HUES64 (cell line): ENCODE measurements around the gene ADSS2. TPM values are rescaled to one million over a fixed set of nuclear protein-coding genes. Genes with fewer than 3 reads are reported as not detected.
"Not testable (repeated sequence)": the region's sequence is repeated elsewhere in the genome, so short reads cannot be mapped to it uniquely, and the experiment has no call there.

Experiments used
- H3K27ac ChIP-seq: 2 replicates; pipeline ENCODE4 v1.7.0; 2013; ENCODE audit warnings: low read depth, low read length, inconsistent platforms
- H3K27me3 ChIP-seq: 2 replicates; pipeline ENCODE4 v1.6.1; 2013; ENCODE audit warnings: mild to moderate bottlenecking, low read length; ENCODE audit not compliant: insufficient read depth
- H3K36me3 ChIP-seq: 2 replicates; pipeline ENCODE4 v1.6.1; 2013; ENCODE audit warnings: mild to moderate bottlenecking, low read length; ENCODE audit not compliant: insufficient read depth
- H3K4me1 ChIP-seq: 2 replicates; pipeline ENCODE4 v1.6.1; 2013; ENCODE audit warnings: mild to moderate bottlenecking, low read length, moderate library complexity; ENCODE audit not compliant: insufficient read depth
- H3K4me3 ChIP-seq: 2 replicates; pipeline ENCODE4 v1.5.1; 2013; ENCODE audit warnings: mild to moderate bottlenecking, low read length, moderate library complexity
- H3K9ac ChIP-seq: 2 replicates; pipeline ENCODE4 v1.6.1; 2013; ENCODE audit warnings: mild to moderate bottlenecking, low read depth, low read length
- H3K9me3 ChIP-seq: 2 replicates; pipeline ENCODE4 v1.6.1; 2013; ENCODE audit warnings: low read depth, low read length; ENCODE audit not compliant: insufficient read depth
- WGBS: fragments of 150-250, 120-280 bp; methylation state at CpG from one replicate; pipeline ENCODE4 v1.1.7; 2013; ENCODE audit warnings: missing lambda C conversion rate; 5-methylcytosine and 5-hydroxymethylcytosine counted together
- polyA plus RNA-seq, 2 experiments: library from polyadenylated mRNA; stranded (reverse); fragments of 50-300 nt; gene quantifications; one replicate each; pipeline ENCODE4 v1.2.3, GENCODE V29; 2013

ADSS2 gene
- polyA plus RNA-seq (2013, experiment 1 of 2): 51.4 TPM
- polyA plus RNA-seq (2013, experiment 2 of 2): 50.2 TPM

DNA sequence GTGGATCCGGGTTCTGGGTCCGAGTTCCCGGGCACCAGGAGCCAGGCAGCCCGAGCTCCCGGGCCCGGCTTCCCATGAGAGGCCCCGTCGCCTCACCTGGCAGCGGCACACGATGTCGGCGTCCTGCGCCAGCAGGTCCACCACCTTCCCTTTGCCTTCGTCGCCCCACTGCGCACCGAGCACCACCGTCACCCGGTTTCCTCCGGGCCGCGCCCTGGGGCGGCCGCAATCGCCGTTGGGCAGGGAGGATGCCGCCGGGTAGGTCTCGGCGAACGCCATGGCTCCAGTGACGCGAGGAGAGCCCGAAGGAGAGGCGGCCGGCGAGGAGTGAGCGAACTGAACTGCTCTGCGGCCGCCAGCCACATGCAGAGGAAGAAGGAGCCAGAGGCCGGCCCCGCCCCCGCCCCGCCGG is at the start of gene ADSS2:
ADSS2 (minus strand) TSS at position 371 of the 412 bp plus-strand sequence; CDS start at position 279, 92 bp downstream.
- Histone ChIP-seq H3K9me3 (no peaks in the 10 kb centered on the region), H3K36me3 (peaks cover 20% of the 10 kb centered on the region), H3K4me3 (peak within 1 kb of the TSS; percentile 94), H3K27me3 (no peaks in the 10 kb centered on the region), H3K4me1 (peaks cover 69% of the 10 kb centered on the region), H3K9ac (peak within 1 kb of the TSS; percentile 88), H3K27ac (peak within 1 kb of the TSS; percentile 91)
- under 1% methylated on average over 45 of the region's 45 CpGs for WGBS

DNA sequence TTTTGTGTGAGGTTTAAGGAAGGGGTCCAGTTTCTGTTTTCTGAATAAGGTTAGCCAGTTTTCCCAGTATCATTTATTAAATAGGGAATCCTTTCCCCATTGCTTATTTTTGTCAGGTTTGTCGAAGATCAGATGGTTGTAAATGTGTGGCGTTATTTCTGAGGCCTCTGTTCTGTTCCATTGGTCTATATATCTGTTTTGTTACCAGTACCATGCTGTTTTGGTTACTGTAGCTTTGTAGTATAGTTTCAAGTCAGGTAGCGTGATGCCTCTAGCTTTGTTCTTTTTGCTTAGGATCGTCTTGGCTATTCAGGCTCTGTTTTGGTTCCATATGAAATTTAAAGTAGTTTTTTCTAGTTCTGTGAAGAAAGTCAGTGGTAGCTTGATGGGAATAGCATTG is 48.8 kb upstream of the ADSS2 start:
- WGBS: 94% methylated on average over 4 of the region's 4 CpGs

GRCh38 chr1:244499484-244499883 is 47.8 kb upstream of the ADSS2 start:
- not testable (repeated sequence) for H3K9ac ChIP-seq

More for the DNA sequence above, 48.8 kb upstream of the ADSS2 start:
- not testable (repeated sequence) for H3K4me3 ChIP-seq, H3K27ac ChIP-seq, H3K9ac ChIP-seq, H3K36me3 ChIP-seq, H3K27me3 ChIP-seq, H3K9me3 ChIP-seq, H3K4me1 ChIP-seq

GRCh38 chr1:244497805-244498204 is 46.1 kb upstream of the ADSS2 start:
- H3K9ac ChIP-seq: no peak overlapping the region
- H3K27ac ChIP-seq: no peak overlapping the region
- no peaks in the 10 kb centered on the region for H3K9me3 ChIP-seq
- H3K4me3 ChIP-seq: no peak overlapping the region
- WGBS: no CpG with 5 or more reads among the region's 1 CpG
- no peaks in the 10 kb centered on the region for H3K27me3 ChIP-seq
- H3K36me3 ChIP-seq: no peaks in the 10 kb centered on the region
- peaks cover 8% of the 10 kb centered on the region; the same call in 1 of the 2 replicates for H3K4me1 ChIP-seq

More at GRCh38 chr1:244499484-244499883, 47.8 kb upstream of the ADSS2 start:
- H3K27me3 ChIP-seq, H3K4me3 ChIP-seq, H3K27ac ChIP-seq, H3K9me3 ChIP-seq, H3K4me1 ChIP-seq, H3K36me3 ChIP-seq: not testable (repeated sequence)
- WGBS: no CpG with 5 or more reads among the region's 2 CpGs

DNA sequence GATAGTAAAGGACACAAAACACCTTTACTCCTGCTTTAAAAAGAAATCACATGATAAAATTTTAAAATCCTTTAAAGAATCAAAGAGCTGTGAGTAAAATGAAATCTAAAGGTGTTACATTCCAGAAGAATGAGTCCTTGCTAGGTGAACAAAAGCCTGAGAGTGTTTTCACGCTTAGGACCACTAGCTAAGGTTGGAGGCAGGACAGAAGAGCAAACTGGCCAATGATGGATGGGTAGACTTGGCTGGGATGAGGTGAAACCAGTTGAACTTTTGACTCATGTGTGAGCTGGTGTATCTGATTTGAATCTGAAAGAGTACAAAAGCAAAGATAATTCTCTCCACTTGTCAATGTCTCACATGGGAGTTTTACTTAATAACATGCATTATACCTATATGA is 44.5 kb upstream of the ADSS2 start:
- H3K27me3 ChIP-seq: no peaks in the 10 kb centered on the region
- peak overlapping the region; percentile 54 for H3K27ac ChIP-seq
- no peak overlapping the region for H3K4me3 ChIP-seq
- no peak overlapping the region for H3K9ac ChIP-seq
- H3K4me1 ChIP-seq: peaks cover 8% of the 10 kb centered on the region; the same call in 1 of the 2 replicates
- WGBS: 47% methylated on average over 1 of the region's 1 CpG
- H3K36me3 ChIP-seq: no peaks in the 10 kb centered on the region
- H3K9me3 ChIP-seq: no peaks in the 10 kb centered on the region

DNA sequence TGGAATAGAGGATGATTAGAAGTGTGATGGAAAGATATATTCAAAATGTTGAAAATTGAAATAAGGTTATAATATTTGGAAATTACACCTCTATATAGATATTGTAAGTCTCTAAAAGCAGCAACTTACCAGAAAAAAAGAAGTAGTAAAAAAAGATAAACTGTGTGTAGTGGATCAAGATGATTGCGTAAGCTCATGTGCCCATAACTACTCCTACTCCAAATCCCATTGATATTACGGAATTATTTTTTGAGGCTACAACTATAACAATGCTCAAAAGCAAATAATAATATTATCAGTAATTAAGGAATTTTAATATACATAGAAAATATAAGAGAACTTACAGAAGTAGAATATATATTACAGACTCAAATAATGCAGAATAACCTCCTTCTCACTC is 42.9 kb upstream of the ADSS2 start:
- no peaks in the 10 kb centered on the region for H3K36me3 ChIP-seq
- no peak overlapping the region for H3K4me3 ChIP-seq
- no peak overlapping the region for H3K27ac ChIP-seq
- H3K9ac ChIP-seq: no peak overlapping the region
- no peaks in the 10 kb centered on the region for H3K9me3 ChIP-seq
- no CpG with 5 or more reads among the region's 2 CpGs for WGBS
- no peaks in the 10 kb centered on the region for H3K27me3 ChIP-seq
- H3K4me1 ChIP-seq: peaks cover 8% of the 10 kb centered on the region; the same call in 1 of the 2 replicates

GRCh38 chr1:244484971-244485370 is 33.3 kb upstream of the ADSS2 start:
- not testable (repeated sequence) for H3K27ac ChIP-seq, H3K4me3 ChIP-seq, H3K27me3 ChIP-seq, H3K9ac ChIP-seq, H3K4me1 ChIP-seq, H3K9me3 ChIP-seq, H3K36me3 ChIP-seq
- WGBS: 100% methylated on average over 1 of the region's 3 CpGs

DNA sequence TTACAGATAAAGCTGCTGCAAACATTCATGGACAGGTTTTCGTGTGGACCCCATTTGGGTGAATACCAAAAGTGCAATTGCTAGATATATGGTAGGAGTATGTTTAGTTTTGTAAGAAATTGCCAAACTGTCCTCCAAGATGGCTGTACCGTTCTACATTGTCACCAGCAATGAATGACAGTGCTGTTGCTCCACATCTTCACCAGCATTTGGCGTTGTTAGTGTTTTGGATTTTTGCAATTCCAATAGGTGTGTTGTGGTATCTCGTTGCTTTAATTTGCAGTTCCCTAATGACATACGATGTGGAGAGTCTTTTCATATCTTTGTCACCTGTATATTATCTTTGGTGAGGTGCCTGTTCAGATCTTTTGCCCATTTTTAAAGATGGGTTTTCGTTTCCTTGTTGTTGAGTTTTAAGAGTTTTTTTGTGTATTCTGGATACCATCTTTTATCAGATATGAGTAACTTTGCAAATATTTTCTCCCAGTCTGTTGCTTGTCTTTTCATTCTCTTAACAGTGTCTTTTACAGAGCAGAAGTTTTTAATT is 21.4 kb upstream of the ADSS2 start:
- no peaks in the 10 kb centered on the region for H3K27me3 ChIP-seq
- H3K9me3 ChIP-seq: no peaks in the 10 kb centered on the region; the same call in 1 of the 2 replicates
- H3K9ac ChIP-seq: no peak overlapping the region
- no peaks in the 10 kb centered on the region for H3K36me3 ChIP-seq
- no peak overlapping the region for H3K27ac ChIP-seq
- H3K4me1 ChIP-seq: no peaks in the 10 kb centered on the region
- H3K4me3 ChIP-seq: no peak overlapping the region
- WGBS: 98% methylated on average over 6 of the region's 6 CpGs

DNA sequence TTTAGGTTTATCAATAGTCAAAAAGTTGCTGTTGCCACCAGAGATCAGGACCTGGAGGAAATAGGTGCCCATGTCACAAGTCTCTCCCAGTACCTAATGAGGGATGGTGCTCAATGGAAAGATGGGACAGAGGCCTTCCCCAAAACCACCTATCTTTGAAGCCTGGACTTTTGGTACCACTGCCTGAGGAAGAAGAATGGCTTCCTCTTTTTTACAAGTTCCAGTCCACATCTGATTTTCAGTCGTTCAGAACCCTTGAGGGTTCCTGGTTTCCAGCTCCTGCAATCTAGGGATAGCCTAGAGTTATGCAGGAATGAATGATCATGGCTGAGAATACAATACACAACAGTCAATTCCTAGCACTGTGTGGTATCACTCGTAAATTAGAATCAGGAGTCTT is 15.0 kb upstream of the ADSS2 start:
- H3K27ac ChIP-seq: no peak overlapping the region
- no peaks in the 10 kb centered on the region; the same call in 1 of the 2 replicates for H3K9me3 ChIP-seq
- H3K9ac ChIP-seq: no peak overlapping the region
- H3K4me3 ChIP-seq: no peak overlapping the region
- H3K36me3 ChIP-seq: no peaks in the 10 kb centered on the region
- H3K27me3 ChIP-seq: no peaks in the 10 kb centered on the region
- WGBS: 71% methylated on average over 1 of the region's 2 CpGs
- H3K4me1 ChIP-seq: no peaks in the 10 kb centered on the region

DNA sequence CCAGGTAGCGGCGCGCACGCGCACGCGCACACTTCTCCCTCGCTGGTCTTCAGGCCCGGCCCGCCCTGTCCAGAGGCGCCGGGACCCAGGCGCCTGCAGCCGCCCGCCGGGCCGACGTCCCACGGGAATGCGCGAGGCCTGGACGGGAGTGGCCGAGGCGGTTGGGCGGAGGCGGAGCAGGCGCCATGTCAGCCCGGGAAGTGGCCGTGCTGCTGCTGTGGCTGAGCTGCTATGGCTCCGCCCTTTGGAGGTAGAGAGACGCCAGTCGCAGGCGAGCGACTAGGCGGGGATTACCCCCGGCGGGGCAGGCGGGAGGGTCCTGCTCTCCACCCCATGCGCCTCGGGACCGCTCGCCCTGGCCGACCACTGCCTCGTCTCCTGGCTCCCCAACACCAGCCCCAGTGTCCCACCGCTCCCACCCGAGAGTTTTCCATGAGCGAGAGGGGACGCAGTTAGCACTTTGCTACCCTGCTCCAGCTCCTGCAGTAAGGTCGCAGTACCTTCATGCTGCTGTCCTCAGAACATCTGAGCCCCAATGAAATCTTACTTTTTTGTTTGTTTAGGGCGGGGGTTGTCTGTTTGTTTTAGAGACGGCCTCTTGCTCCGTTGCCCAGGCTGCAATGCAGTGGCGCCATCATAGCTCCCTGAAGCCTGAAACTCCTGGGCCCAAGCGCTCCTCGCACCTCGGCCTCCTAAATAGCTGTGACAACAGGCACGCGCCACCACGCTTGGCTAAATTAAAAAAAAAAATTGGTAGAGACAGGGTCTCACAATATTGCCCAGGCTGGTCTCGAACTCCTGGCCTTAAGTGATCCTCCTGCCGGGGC is 9.7 kb upstream of the ADSS2 start, which contains the start of gene CATSPERE:
CATSPERE (plus strand) TSS at position 29 of the 827 bp plus-strand sequence; CDS start at position 186, 157 bp downstream.
- Histone ChIP-seq H3K27ac (peak within 1 kb of the TSS; percentile 70), H3K36me3 (no peaks in the 10 kb centered on the region), H3K4me1 (peaks cover under 1% of the 10 kb centered on the region), H3K27me3 (no peaks in the 10 kb centered on the region), H3K4me3 (peak within 1 kb of the TSS; percentile 55), H3K9ac (peak within 1 kb of the TSS; percentile 74), H3K9me3 (peaks cover 12% of the 10 kb centered on the region; the same call in 1 of the 2 replicates)
- 95% methylated on average over 61 of the region's 61 CpGs for WGBS

- no peaks in the 10 kb centered on the region for H3K36me3 ChIP-seq
- H3K9me3 ChIP-seq: peaks cover 12% of the 10 kb centered on the region; the same call in 1 of the 2 replicates
- WGBS: 95% methylated on average over 4 of the region's 4 CpGs
- no peak overlapping the region for H3K4me3 ChIP-seq
- peaks cover 13% of the 10 kb centered on the region for H3K4me1 ChIP-seq
- no peak overlapping the region for H3K27ac ChIP-seq
- no peak overlapping the region for H3K9ac ChIP-seq
- H3K27me3 ChIP-seq: no peaks in the 10 kb centered on the region
These were observed 8.5 kb upstream of the ADSS2 start for GRCh38 chr1:244460197-244460596.
